ENCODE results near the gene ZFAND3.

DNA sequence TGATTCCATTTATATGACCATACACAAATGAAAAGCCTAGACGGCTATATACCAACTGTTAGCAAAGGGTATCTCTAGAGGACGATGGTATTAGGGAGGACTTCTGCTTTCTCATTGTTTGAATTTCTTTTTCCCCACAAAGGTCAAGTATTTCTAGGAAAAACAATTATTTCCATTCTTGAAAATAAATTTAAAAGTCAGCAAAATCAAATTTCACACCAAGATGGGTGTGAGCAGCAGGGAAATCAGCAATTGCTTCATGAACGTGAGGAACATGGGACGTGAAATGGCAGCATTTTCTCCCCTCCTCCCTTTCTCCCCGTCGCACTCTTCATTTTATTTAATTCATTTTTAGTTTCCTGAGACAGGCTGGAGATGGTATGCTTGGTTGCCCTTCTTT, 5.2 kb upstream of the ZFAND3 start:
- TF ChIP-seq, protein P1, sequence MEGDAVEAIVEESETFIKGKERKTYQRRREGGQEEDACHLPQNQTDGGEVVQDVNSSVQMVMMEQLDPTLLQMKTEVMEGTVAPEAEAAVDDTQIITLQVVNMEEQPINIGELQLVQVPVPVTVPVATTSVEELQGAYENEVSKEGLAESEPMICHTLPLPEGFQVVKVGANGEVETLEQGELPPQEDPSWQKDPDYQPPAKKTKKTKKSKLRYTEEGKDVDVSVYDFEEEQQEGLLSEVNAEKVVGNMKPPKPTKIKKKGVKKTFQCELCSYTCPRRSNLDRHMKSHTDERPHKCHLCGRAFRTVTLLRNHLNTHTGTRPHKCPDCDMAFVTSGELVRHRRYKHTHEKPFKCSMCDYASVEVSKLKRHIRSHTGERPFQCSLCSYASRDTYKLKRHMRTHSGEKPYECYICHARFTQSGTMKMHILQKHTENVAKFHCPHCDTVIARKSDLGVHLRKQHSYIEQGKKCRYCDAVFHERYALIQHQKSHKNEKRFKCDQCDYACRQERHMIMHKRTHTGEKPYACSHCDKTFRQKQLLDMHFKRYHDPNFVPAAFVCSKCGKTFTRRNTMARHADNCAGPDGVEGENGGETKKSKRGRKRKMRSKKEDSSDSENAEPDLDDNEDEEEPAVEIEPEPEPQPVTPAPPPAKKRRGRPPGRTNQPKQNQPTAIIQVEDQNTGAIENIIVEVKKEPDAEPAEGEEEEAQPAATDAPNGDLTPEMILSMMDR (IDR thresholded peaks at IDR 0.05): no peak
- TF ChIP-seq POLR2A (IDR thresholded peaks at IDR 0.05): no peak

All from Peyer's patch (tissue), 4 donors.